ENCODE measurements around the gene FOXD4L1.
"Not testable (repeated sequence)": the region's sequence is repeated elsewhere in the genome, so short reads cannot be mapped to it uniquely, and the experiment has no call there.

The FOXD4L1 gene

GRCh38 chr2:113527350-113528045 lies 29.0 kb downstream of the FOXD4L1 start:
- not testable (repeated sequence) for DNase-seq

GRCh38 chr2:113528126-113528525 lies 29.7 kb downstream of the FOXD4L1 start:
- not testable (repeated sequence) for DNase-seq

GRCh38 chr2:113528904-113529303 lies 30.4 kb downstream of the FOXD4L1 start:
- not testable (repeated sequence) for DNase-seq

- not testable (repeated sequence) for DNase-seq
Observed at GRCh38 chr2:113532991-113533390, 34.5 kb downstream of the FOXD4L1 start.

- not testable (repeated sequence) for DNase-seq
Observed at GRCh38 chr2:113536573-113536972, 38.1 kb downstream of the FOXD4L1 start.

GRCh38 chr2:113540834-113541203 lies 42.4 kb downstream of the FOXD4L1 start:
- DNase-seq, result not testable (repeated sequence)

- not testable (repeated sequence) for DNase-seq
Observed at GRCh38 chr2:113541204-113541975, 42.9 kb downstream of the FOXD4L1 start.

- DNase-seq, result not testable (repeated sequence)
Observed at GRCh38 chr2:113541976-113542485, 43.6 kb downstream of the FOXD4L1 start.

GRCh38 chr2:113542529-113542928 lies 44.1 kb downstream of the FOXD4L1 start:
- not testable (repeated sequence) for DNase-seq

Data from hippocampal formation (tissue), 2 donors.